Lower leg skin (tissue), 3 donors: ENCODE measurements around the gene DAP.

Experiments used
- POLR2A ChIP-seq, 2 donors: fragments of 450-650 bp; IDR thresholded peaks; one replicate each; pipeline ENCODE4 v1.6.1; 2016 to 2017; ENCODE audit warnings: antibody characterized with exemption in 2 of 2, mild to moderate bottlenecking in 1 of 2, moderate library complexity in 1 of 2
- TF ChIP-seq, protein P1 (sequence below), 3 donors: fragments of 450-650 bp; IDR thresholded peaks; one replicate each; pipeline ENCODE4 v1.5.1; 2016; ENCODE audit warnings: antibody characterized with exemption in 3 of 3, mild to moderate bottlenecking in 3 of 3, moderate library complexity in 2 of 3

DNA sequence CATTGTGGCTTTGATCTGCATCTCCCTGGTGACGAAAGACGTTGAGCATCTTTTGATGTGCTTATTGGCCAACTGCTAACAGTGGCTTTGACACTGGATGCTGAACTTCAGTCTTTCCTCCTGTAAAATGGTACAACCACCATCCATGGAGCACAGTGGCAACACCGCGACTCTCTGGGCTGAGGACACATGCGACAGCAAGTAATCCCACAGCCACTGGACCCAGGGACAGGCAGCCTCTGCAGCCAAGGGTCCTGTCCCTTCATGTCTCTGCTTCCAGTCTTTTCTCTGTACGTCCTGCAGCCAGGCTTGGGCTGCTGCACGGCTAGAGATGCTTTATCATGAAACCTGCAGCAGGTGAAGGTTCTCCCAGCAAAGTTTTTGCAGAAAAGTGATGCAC is 83.5 kb downstream of the DAP start:
- TF ChIP-seq, protein P1, sequence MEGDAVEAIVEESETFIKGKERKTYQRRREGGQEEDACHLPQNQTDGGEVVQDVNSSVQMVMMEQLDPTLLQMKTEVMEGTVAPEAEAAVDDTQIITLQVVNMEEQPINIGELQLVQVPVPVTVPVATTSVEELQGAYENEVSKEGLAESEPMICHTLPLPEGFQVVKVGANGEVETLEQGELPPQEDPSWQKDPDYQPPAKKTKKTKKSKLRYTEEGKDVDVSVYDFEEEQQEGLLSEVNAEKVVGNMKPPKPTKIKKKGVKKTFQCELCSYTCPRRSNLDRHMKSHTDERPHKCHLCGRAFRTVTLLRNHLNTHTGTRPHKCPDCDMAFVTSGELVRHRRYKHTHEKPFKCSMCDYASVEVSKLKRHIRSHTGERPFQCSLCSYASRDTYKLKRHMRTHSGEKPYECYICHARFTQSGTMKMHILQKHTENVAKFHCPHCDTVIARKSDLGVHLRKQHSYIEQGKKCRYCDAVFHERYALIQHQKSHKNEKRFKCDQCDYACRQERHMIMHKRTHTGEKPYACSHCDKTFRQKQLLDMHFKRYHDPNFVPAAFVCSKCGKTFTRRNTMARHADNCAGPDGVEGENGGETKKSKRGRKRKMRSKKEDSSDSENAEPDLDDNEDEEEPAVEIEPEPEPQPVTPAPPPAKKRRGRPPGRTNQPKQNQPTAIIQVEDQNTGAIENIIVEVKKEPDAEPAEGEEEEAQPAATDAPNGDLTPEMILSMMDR (IDR thresholded peaks at IDR 0.05) = no peak
- no peak for TF ChIP-seq POLR2A (IDR thresholded peaks at IDR 0.05)
